ENCODE data around the gene CFAP99. TPM values are rescaled to one million over a fixed set of nuclear protein-coding genes. Genes with fewer than 3 reads are reported as not detected.

Gene CFAP99
- polyA plus RNA-seq, 3 donors: 0.15 to 0.27 TPM; not detected in 1

- 90% methylated on average over 29 of the region's 29 CpGs for WGBS (ENCODE audit: insufficient coverage)
- Histone ChIP-seq H3K4me2 (replicated peaks; ENCODE audit: extremely low read depth, low read length, poor library complexity, severe bottlenecking) (no peak overlapping the region), H3K4me3 (replicated peaks in 1 of 3; ENCODE audit: low read depth in 2 of 3, low read length in 3 of 3) (no peak overlapping the region), H3K27me3 (ENCODE audit: control insufficient read depth in 2 of 2, insufficient read depth in 2 of 2, low read length in 2 of 2) (no peaks in the 10 kb centered on the region), H3K9me3 (replicated peaks in 1 of 2; ENCODE audit: control insufficient read depth in 1 of 2, insufficient read depth in 1 of 2, low read length in 2 of 2) (peaks cover 0 to 19% of the 10 kb centered on the region in 2 donors), H2AFZ (ENCODE audit: insufficient read depth, low read depth, low read length, poor library complexity, severe bottlenecking) (no peak overlapping the region), H3K4me1 (ENCODE audit: control insufficient read depth in 1 of 2, insufficient read depth in 2 of 2, low read length in 2 of 2) (no peaks in the 10 kb centered on the region), H3K79me2 (ENCODE audit: insufficient read depth, low read length) (no peaks in the 10 kb centered on the region), H3K9ac (ENCODE audit: insufficient read depth, low read length, poor library complexity, severe bottlenecking) (no peak overlapping the region), H3K27ac (ENCODE audit: low read depth in 1 of 2, low read length in 2 of 2) (no peak overlapping the region), H4K20me1 (ENCODE audit: insufficient read depth, low read length) (no peaks in the 10 kb centered on the region), H3K36me3 (replicated peaks in 1 of 2; ENCODE audit: control insufficient read depth in 1 of 2, insufficient read depth in 2 of 2, low read length in 2 of 2) (no peaks in the 10 kb centered on the region)
- no peaks in the 10 kb centered on the region for H3K4me1 Mint-ChIP-seq
- intact Hi-C loops (cut with micrococcal nuclease): no loop called here
- peaks cover 2 to 14% (median 4%) of the 10 kb centered on the region in 3 donors for H3K27me3 Mint-ChIP-seq (ENCODE audit: low read depth in 3 of 3)
- H3K4me3 Mint-ChIP-seq: no peak overlapping the region
- H3K9me3 Mint-ChIP-seq: peaks cover 2 to 23% (median 5%) of the 10 kb centered on the region in 7 donors
- H3K27ac Mint-ChIP-seq: no peak overlapping the region
- TF ChIP-seq CTCF (IDR thresholded peaks at IDR 0.05): no peak
- no peaks in the 10 kb centered on the region for H3K36me3 Mint-ChIP-seq
- DNase-seq: no peak
Measured at GRCh38 chr4:2433609-2434350, 15.0 kb downstream of the CFAP99 start.

- H3K4me3 ChIP-seq (replicated peaks in 1 of 3; ENCODE audit: low read depth in 2 of 3, low read length in 3 of 3): no peak overlapping the region
- intact Hi-C loops (cut with micrococcal nuclease): no loop called here
- Mint-ChIP-seq H3K4me3 (no peak overlapping the region), H3K27ac (no peak overlapping the region), H3K4me1 (no peaks in the 10 kb centered on the region), H3K9me3 (peaks cover 0 to 18% (median 5%) of the 10 kb centered on the region in 7 donors), H3K27me3 (ENCODE audit: low read depth in 3 of 3) (peaks cover 2 to 14% (median 6%) of the 10 kb centered on the region in 3 donors), H3K36me3 (no peaks in the 10 kb centered on the region)
- no peak overlapping the region for H3K27ac ChIP-seq (ENCODE audit: low read depth in 1 of 2, low read length in 2 of 2)
- no peaks in the 10 kb centered on the region for H3K36me3 ChIP-seq (replicated peaks in 1 of 2; ENCODE audit: control insufficient read depth in 1 of 2, insufficient read depth in 2 of 2, low read length in 2 of 2)
- no peaks in the 10 kb centered on the region for H3K4me1 ChIP-seq (ENCODE audit: control insufficient read depth in 1 of 2, insufficient read depth in 2 of 2, low read length in 2 of 2)
- H3K9ac ChIP-seq (ENCODE audit: insufficient read depth, low read length, poor library complexity, severe bottlenecking): no peak overlapping the region
- DNase-seq: no peak
- no peak overlapping the region for H3K4me2 ChIP-seq (replicated peaks; ENCODE audit: extremely low read depth, low read length, poor library complexity, severe bottlenecking)
- no peak overlapping the region for H2AFZ ChIP-seq (ENCODE audit: insufficient read depth, low read depth, low read length, poor library complexity, severe bottlenecking)
- no peak for TF ChIP-seq CTCF (IDR thresholded peaks at IDR 0.05)
- H3K9me3 ChIP-seq (replicated peaks in 1 of 2; ENCODE audit: control insufficient read depth in 1 of 2, insufficient read depth in 1 of 2, low read length in 2 of 2): peaks cover 0 to 17% of the 10 kb centered on the region in 2 donors
- H3K79me2 ChIP-seq (ENCODE audit: insufficient read depth, low read length): no peaks in the 10 kb centered on the region
- WGBS (ENCODE audit: insufficient coverage): 81% methylated on average over 9 of the region's 9 CpGs
- H3K27me3 ChIP-seq (ENCODE audit: control insufficient read depth in 2 of 2, insufficient read depth in 2 of 2, low read length in 2 of 2): no peaks in the 10 kb centered on the region
- H4K20me1 ChIP-seq (ENCODE audit: insufficient read depth, low read length): no peaks in the 10 kb centered on the region
Measured at GRCh38 chr4:2434420-2434819, 15.7 kb downstream of the CFAP99 start.
